Measurements from ENCODE around the gene RAD51B. TPM values are rescaled to one million over a fixed set of nuclear protein-coding genes. Genes with fewer than 3 reads are reported as not detected.

RAD51B gene
- total RNA-seq, 4 donors from 2014 or later, result 8.9 to 30.3 (median 10.4) TPM

DNA sequence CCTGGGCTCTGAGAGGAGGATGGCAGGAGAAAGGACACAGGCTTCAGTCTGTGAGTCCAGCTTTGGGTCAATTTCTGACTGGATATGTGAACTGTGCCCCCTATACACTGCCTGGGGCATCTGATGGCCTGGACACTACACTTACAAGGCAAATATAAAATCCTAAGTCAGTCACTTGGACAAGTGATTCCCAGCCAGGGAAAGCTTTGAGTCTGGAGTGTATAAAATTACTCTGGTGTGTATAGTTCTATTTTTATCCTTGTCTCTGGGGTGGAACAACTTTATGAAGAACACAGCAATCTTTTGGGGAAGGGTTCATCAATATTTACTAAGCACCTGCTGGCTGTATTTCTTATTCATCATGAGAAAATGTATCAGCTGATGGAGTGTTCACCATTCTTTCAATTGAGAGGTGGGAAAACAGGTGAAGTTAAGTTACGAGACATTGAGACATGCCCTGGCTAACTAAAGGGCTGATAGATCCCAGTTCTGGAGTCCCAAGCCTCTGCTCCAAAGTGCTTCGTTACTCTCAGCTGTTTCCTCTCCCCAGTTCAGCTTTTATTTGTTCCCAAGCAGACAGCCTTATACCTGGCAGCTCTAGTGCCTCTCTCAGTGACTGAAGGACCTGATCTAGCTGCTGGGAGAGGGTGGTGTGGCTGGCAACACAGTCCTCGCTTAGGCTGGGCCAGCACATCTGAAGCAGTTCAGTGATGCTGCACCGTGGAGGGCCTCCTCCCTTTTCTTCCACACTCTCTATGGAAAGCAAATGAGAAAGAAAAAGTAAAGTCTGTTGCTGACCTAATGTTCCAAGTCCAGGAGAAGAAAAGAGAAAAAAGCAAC, 34.1 kb upstream of the RAD51B start:
- TF ChIP-seq, protein P1, sequence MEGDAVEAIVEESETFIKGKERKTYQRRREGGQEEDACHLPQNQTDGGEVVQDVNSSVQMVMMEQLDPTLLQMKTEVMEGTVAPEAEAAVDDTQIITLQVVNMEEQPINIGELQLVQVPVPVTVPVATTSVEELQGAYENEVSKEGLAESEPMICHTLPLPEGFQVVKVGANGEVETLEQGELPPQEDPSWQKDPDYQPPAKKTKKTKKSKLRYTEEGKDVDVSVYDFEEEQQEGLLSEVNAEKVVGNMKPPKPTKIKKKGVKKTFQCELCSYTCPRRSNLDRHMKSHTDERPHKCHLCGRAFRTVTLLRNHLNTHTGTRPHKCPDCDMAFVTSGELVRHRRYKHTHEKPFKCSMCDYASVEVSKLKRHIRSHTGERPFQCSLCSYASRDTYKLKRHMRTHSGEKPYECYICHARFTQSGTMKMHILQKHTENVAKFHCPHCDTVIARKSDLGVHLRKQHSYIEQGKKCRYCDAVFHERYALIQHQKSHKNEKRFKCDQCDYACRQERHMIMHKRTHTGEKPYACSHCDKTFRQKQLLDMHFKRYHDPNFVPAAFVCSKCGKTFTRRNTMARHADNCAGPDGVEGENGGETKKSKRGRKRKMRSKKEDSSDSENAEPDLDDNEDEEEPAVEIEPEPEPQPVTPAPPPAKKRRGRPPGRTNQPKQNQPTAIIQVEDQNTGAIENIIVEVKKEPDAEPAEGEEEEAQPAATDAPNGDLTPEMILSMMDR (IDR thresholded peaks at IDR 0.05), result no peak
- ATAC-seq (ENCODE audit: low FRiP score), result no peak

DNA sequence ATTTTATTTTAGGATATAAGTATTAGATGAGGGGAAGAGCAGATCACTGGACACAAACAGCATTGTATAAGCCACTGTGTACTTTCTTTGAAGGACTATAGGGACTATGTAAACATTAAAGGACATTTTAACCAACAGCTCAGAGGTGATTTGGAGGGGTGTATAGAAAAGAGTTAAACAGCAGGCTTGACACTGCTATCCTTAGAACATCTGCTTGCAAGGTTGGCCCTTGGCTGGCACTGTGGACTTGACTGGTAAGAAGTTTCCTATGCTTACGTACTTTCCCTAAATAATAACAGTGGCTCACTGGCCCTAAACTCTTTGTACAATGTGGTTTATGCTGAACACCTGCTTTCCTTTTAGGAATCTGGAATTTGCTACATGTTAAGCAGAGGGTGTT, 31.9 kb upstream of the RAD51B start:
- ATAC-seq (ENCODE audit: low FRiP score), result no peak
- DNase-seq (ENCODE audit: low spot score), result no peak
- TF ChIP-seq, protein P1 (IDR thresholded peaks at IDR 0.05), result no peak

More for the DNA sequence above, 34.1 kb upstream of the RAD51B start:
- DNase-seq (ENCODE audit: low spot score), result no peak

DNA sequence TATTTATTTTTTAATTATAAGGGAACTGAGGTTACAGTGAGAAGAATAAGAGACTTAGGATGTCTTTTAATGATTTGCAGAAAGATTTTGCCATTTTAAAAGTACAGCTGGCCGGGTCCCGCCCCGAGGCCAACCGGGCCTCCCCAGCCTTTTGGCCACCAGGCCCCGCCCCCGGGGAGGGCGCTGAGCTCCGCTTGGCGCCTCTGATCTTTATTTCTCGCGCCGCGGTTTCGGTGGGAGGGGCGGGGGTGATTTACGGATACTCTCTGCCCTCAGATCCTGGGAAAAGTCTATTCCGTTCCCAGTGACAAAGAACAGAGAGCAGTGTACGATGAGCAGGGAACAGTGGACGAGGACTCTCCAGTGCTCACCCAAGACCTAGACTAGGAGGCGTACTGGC, 20.8 kb upstream of the RAD51B start:
- TF ChIP-seq, protein P1 (IDR thresholded peaks at IDR 0.05), result no peak
- no peak for ATAC-seq (ENCODE audit: low FRiP score)

DNA sequence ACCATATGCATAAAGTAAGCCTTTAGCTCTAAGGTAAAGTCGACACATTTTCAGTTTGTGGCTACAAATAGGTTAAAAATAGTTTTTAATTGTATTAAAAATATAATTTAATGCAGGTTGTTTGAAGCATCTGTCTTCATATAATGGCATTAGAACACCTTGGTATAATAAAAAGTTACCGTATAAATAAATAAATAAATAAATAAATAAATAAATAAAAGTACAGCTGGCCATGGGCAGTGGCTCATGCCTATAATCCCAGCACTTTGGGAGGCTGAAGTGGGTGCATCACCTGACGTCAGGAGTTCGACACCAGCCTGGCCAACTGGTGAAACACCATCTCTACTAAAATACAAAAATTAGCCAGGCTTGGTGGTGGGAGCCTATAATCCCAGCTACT, 18.8 kb upstream of the RAD51B start:
- no peak for DNase-seq (ENCODE audit: low spot score)

More for the DNA sequence above, 20.8 kb upstream of the RAD51B start:
- DNase-seq (ENCODE audit: low spot score), result no peak

DNA sequence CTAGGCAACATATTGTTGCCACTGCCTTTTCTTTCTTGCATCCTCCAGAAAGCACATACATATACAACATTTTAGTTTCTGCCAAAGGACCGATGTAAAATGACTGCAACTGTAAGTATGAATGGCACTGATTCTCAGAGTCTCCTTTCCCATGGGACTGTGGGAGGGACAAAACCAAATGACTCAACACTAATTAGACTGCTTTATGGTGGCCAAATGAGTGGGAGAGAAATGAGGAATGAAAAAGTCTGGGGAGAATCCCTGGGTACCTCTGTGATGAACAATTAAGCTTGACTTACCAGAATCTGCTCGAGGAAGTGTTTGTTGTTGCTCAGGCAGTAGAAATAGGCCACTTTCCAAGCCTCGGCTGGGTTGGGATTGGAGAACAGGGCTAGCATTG, 13.3 kb upstream of the RAD51B start:
- ATAC-seq (ENCODE audit: low FRiP score) (no peak), DNase-seq (ENCODE audit: low spot score) (no peak)
- TF ChIP-seq, protein P1 (IDR thresholded peaks at IDR 0.05), result no peak

More for the DNA sequence above, 18.8 kb upstream of the RAD51B start:
- TF ChIP-seq, protein P1 (IDR thresholded peaks at IDR 0.05), result no peak
- no peak for ATAC-seq (ENCODE audit: low FRiP score)

DNA sequence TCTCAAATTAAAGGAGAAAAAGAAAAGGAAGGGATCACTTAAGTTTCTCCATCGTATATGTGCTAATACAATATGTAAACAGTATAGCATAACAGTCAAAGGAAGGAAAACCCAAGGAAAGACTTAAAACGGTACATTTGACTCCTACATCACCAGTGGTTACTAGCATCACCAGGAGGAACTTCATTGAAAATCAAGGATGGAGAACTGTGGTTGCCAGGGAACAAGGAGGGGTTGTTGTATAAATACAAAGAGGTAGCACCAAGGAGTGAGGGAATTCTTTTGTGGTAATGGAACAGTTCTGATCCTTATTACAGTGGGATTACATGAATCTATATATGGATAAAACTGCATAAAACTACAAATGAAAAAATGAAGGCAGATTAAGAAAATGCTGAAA, 4.8 kb upstream of the RAD51B start:
- TF ChIP-seq, protein P1 (IDR thresholded peaks at IDR 0.05), result no peak
- ATAC-seq (ENCODE audit: low FRiP score) (no peak), DNase-seq (ENCODE audit: low spot score) (no peak)

Measured in omental fat pad (tissue), 4 donors.